OCI-LY1 (cell line): ENCODE results near the gene MED13L.

Experiments
- H2AFZ ChIP-seq: fragments of 200-600 bp; sonication (generic), shearing (Covaris generic); 2 replicates; pipeline ENCODE4 v1.6.0; 2014; ENCODE audit warnings: antibody characterized with exemption, mild to moderate bottlenecking, low read length
- H3F3A ChIP-seq: fragments of 200-600 bp; sonication (generic), shearing (Covaris generic); 2 replicates; pipeline ENCODE4 v1.6.0; 2014; ENCODE audit warnings: mild to moderate bottlenecking, antibody characterized with exemption, low read length, moderate library complexity; ENCODE audit not compliant: insufficient read depth
- H3K27ac ChIP-seq: fragments of 200-600 bp; sonication (generic); 2 replicates; pipeline ENCODE4 v1.5.1; 2014; ENCODE audit warnings: low read length, mixed run types, mild to moderate bottlenecking, low read depth; ENCODE audit not compliant: poor library complexity, severe bottlenecking
- H3K27me3 ChIP-seq: fragments of 200-600 bp; sonication (generic); 2 replicates; pipeline ENCODE4 v1.6.0; 2014; ENCODE audit warnings: antibody characterized with exemption, mild to moderate bottlenecking, low read length, moderate library complexity; ENCODE audit not compliant: insufficient read depth
- H3K36me3 ChIP-seq: fragments of 200-600 bp; sonication (generic); 2 replicates; pipeline ENCODE4 v1.6.1; 2014; ENCODE audit warnings: mild to moderate bottlenecking, antibody characterized with exemption, low read length, moderate library complexity, mixed read lengths; ENCODE audit not compliant: insufficient read depth
- H3K4me1 ChIP-seq: fragments of 200-600 bp; sonication (generic); 2 replicates; pipeline ENCODE4 v1.5.1; 2014; ENCODE audit warnings: mild to moderate bottlenecking, low read length, moderate library complexity; ENCODE audit not compliant: insufficient read depth, severe bottlenecking
- H3K4me2 ChIP-seq: fragments of 200-600 bp; sonication (generic), shearing (Covaris generic); 2 replicates; pipeline ENCODE4 v1.6.1; 2014; ENCODE audit warnings: low read length
- H3K4me3 ChIP-seq: fragments of 200-600 bp; sonication (generic); 2 replicates; pipeline ENCODE4 v1.5.1; 2014; ENCODE audit warnings: low read length, low read depth, mild to moderate bottlenecking, mixed read lengths; ENCODE audit not compliant: poor library complexity, severe bottlenecking
- H3K79me2 ChIP-seq: fragments of 200-600 bp; shearing (Covaris generic); 2 replicates; pipeline ENCODE4 v1.6.1; 2016; ENCODE audit warnings: mixed run types, low read length, mixed read lengths; ENCODE audit not compliant: insufficient read depth
- H3K9ac ChIP-seq: fragments of 200-600 bp; sonication (generic), shearing (Covaris generic); 2 replicates; pipeline ENCODE4 v1.6.1; 2014; ENCODE audit warnings: mild to moderate bottlenecking, low read length, mixed read lengths
- H3K9me2 ChIP-seq: fragments of 200-600 bp; sonication (generic), shearing (Covaris generic); 2 replicates; pipeline ENCODE4 v1.6.1; 2014; ENCODE audit warnings: low read depth, mild to moderate bottlenecking, low read length, mixed read lengths
- H3K9me3 ChIP-seq: fragments of 200-600 bp; shearing (Covaris generic); 2 replicates; pipeline ENCODE4 v1.6.1; 2014; ENCODE audit warnings: low read length, mixed read lengths
- H4K20me1 ChIP-seq: fragments of 200-600 bp; sonication (generic), shearing (Covaris generic); 2 replicates; pipeline ENCODE4 v1.6.0; 2016; ENCODE audit warnings: mild to moderate bottlenecking, low read length; ENCODE audit not compliant: insufficient read depth
- CTCF ChIP-seq: fragments of 200-600 bp; sonication (generic), shearing (Covaris generic); IDR thresholded peaks from 2 replicates; pipeline ENCODE4 v1.5.1; 2017; ENCODE audit warnings: mild to moderate bottlenecking, antibody characterized with exemption, low read length, moderate library complexity, mixed read lengths
- EZH2 ChIP-seq: fragments of 200-600 bp; sonication (generic), shearing (Covaris generic); IDR thresholded peaks from 2 replicates; pipeline ENCODE4 v1.8.0; 2017; ENCODE audit warnings: borderline replicate concordance, mixed run types, mild to moderate bottlenecking, antibody characterized with exemption, low read length, moderate library complexity, mixed read lengths

Gene MED13L

GRCh38 chr12:116199160-116199706 is 78.3 kb downstream of the MED13L start:
- H4K20me1 ChIP-seq: no peaks in the 10 kb centered on the region
- no peak for TF ChIP-seq EZH2
- TF ChIP-seq CTCF: no peak
- no peak overlapping the region for H3K4me2 ChIP-seq
- no peaks in the 10 kb centered on the region for H3K36me3 ChIP-seq
- H3K4me1 ChIP-seq: peaks cover 17% of the 10 kb centered on the region
- no peak overlapping the region for H3K4me3 ChIP-seq
- no peaks in the 10 kb centered on the region for H3F3A ChIP-seq
- H3K27me3 ChIP-seq: no peaks in the 10 kb centered on the region
- no peaks in the 10 kb centered on the region for H3K9me2 ChIP-seq
- H3K9me3 ChIP-seq: no peaks in the 10 kb centered on the region
- no peaks in the 10 kb centered on the region for H3K79me2 ChIP-seq
- no peak overlapping the region for H3K9ac ChIP-seq
- H3K27ac ChIP-seq: no peak overlapping the region
- no peak overlapping the region for H2AFZ ChIP-seq

- no peak overlapping the region for H2AFZ ChIP-seq
- peaks cover 17% of the 10 kb centered on the region for H3K4me1 ChIP-seq
- no peaks in the 10 kb centered on the region for H3K27me3 ChIP-seq
- no peak overlapping the region for H3K4me3 ChIP-seq
- no peak overlapping the region for H3K4me2 ChIP-seq
- no peak overlapping the region for H3K27ac ChIP-seq
- H3K79me2 ChIP-seq: no peaks in the 10 kb centered on the region
- no peaks in the 10 kb centered on the region for H3K36me3 ChIP-seq
- H3K9me2 ChIP-seq: no peaks in the 10 kb centered on the region
- no peak overlapping the region for H3K9ac ChIP-seq
- no peaks in the 10 kb centered on the region for H4K20me1 ChIP-seq
- TF ChIP-seq EZH2 (no peak), CTCF (no peak)
- no peaks in the 10 kb centered on the region for H3F3A ChIP-seq
- H3K9me3 ChIP-seq: no peaks in the 10 kb centered on the region
Observed at GRCh38 chr12:116196752-116197718, 80.5 kb downstream of the MED13L start.

- Histone ChIP-seq H3K79me2 (no peaks in the 10 kb centered on the region), H3K9ac (no peak overlapping the region), H3K9me2 (no peaks in the 10 kb centered on the region), H4K20me1 (no peaks in the 10 kb centered on the region), H3K27ac (no peak overlapping the region), H3K9me3 (no peaks in the 10 kb centered on the region), H2AFZ (no peak overlapping the region), H3F3A (no peaks in the 10 kb centered on the region), H3K4me1 (peaks cover 17% of the 10 kb centered on the region), H3K4me2 (no peak overlapping the region), H3K27me3 (no peaks in the 10 kb centered on the region), H3K4me3 (no peak overlapping the region), H3K36me3 (no peaks in the 10 kb centered on the region)
- TF ChIP-seq EZH2 (no peak), CTCF (no peak)
Observed at GRCh38 chr12:116196226-116196625, 81.3 kb downstream of the MED13L start.
